ENCODE results near the gene SMAD6. TPM values are rescaled to one million over a fixed set of nuclear protein-coding genes. Genes with fewer than 3 reads are reported as not detected.
"Not testable (repeated sequence)": the region's sequence is repeated elsewhere in the genome, so short reads cannot be mapped to it uniquely, and the experiment has no call there.

SMAD6 gene
- polyA plus RNA-seq, 1 donor from 2014 or later: 0.16 TPM

- Histone ChIP-seq H3K4me2 (ENCODE audit: low read length) (no peak overlapping the region), H3K27me3 (ENCODE audit: insufficient read depth, low read depth, low read length) (no peaks in the 10 kb centered on the region), H3K9me2 (ENCODE audit: insufficient read depth, low read length) (no peaks in the 10 kb centered on the region), H2AFZ (ENCODE audit: low read depth, low read length) (no peak overlapping the region), H3K9ac (ENCODE audit: low read length) (no peak overlapping the region), H3K9me3 (ENCODE audit: low read length) (peaks cover 6% of the 10 kb centered on the region), H3K36me3 (ENCODE audit: insufficient read depth, low read length) (no peaks in the 10 kb centered on the region), H3K4me3 (ENCODE audit: low read length) (no peak overlapping the region), H3K79me2 (replicated peaks; ENCODE audit: insufficient read depth, low read length) (no peaks in the 10 kb centered on the region), H3K27ac (ENCODE audit: low read length) (no peak overlapping the region), H4K20me1 (ENCODE audit: insufficient read depth) (no peaks in the 10 kb centered on the region), H3F3A (ENCODE audit: insufficient read depth, low read length, poor library complexity, severe bottlenecking) (no peaks in the 10 kb centered on the region)
- no peak for TF ChIP-seq CTCF (IDR thresholded peaks at IDR 0.05; ENCODE audit: poor library complexity, severe bottlenecking)
- TF ChIP-seq RAD21 (conservative IDR thresholded peaks at IDR 0.05): no peak
- no peak for TF ChIP-seq EZH2 (IDR thresholded peaks at IDR 0.05; ENCODE audit: borderline replicate concordance, insufficient read depth, low read length, poor library complexity, severe bottlenecking)
- TF ChIP-seq EP300 (conservative IDR thresholded peaks at IDR 0.05; ENCODE audit: poor library complexity, severe bottlenecking): no peak
Measured at GRCh38 chr15:66757030-66757429, 55.0 kb downstream of the SMAD6 start.

GRCh38 chr15:66757521-66757920, 55.5 kb downstream of the SMAD6 start:
- Histone ChIP-seq H3F3A (ENCODE audit: insufficient read depth, low read length, poor library complexity, severe bottlenecking) (no peaks in the 10 kb centered on the region), H3K9ac (ENCODE audit: low read length) (no peak overlapping the region), H3K4me2 (ENCODE audit: low read length) (no peak overlapping the region), H3K4me3 (ENCODE audit: low read length) (no peak overlapping the region), H3K27me3 (ENCODE audit: insufficient read depth, low read depth, low read length) (no peaks in the 10 kb centered on the region), H2AFZ (ENCODE audit: low read depth, low read length) (no peak overlapping the region), H3K9me2 (ENCODE audit: insufficient read depth, low read length) (no peaks in the 10 kb centered on the region), H3K36me3 (ENCODE audit: insufficient read depth, low read length) (no peaks in the 10 kb centered on the region), H3K79me2 (replicated peaks; ENCODE audit: insufficient read depth, low read length) (no peaks in the 10 kb centered on the region), H3K9me3 (ENCODE audit: low read length) (peaks cover 6% of the 10 kb centered on the region), H3K27ac (ENCODE audit: low read length) (no peak overlapping the region), H4K20me1 (ENCODE audit: insufficient read depth) (no peaks in the 10 kb centered on the region)
- TF ChIP-seq SMC3 (conservative IDR thresholded peaks at IDR 0.05; ENCODE audit: poor library complexity): no peak
- no peak for TF ChIP-seq REST (IDR thresholded peaks at IDR 0.05; ENCODE audit: borderline replicate concordance)
- no peak for TF ChIP-seq TAF1 (IDR thresholded peaks at IDR 0.05; ENCODE audit: low read depth)
- TF ChIP-seq RAD21 (conservative IDR thresholded peaks at IDR 0.05): no peak
- TF ChIP-seq EZH2 (IDR thresholded peaks at IDR 0.05; ENCODE audit: borderline replicate concordance, insufficient read depth, low read length, poor library complexity, severe bottlenecking): no peak
- TF ChIP-seq EP300 (conservative IDR thresholded peaks at IDR 0.05; ENCODE audit: poor library complexity, severe bottlenecking): no peak
- TF ChIP-seq POLR2AphosphoS5 (IDR thresholded peaks at IDR 0.05): no peak
- TF ChIP-seq MXI1 (conservative IDR thresholded peaks at IDR 0.05; ENCODE audit: poor library complexity, severe bottlenecking): no peak
- no peak for TF ChIP-seq CTCF (IDR thresholded peaks at IDR 0.05; ENCODE audit: poor library complexity, severe bottlenecking)

- H3K36me3 ChIP-seq (ENCODE audit: insufficient read depth, low read length); H3K9me3 ChIP-seq (ENCODE audit: low read length); H4K20me1 ChIP-seq (ENCODE audit: insufficient read depth): not testable (repeated sequence)
Measured at GRCh38 chr15:66758217-66758616, 56.2 kb downstream of the SMAD6 start.

More at GRCh38 chr15:66758217-66758616, 56.2 kb downstream of the SMAD6 start:
- H3K4me3 ChIP-seq (ENCODE audit: low read length); H3K9me2 ChIP-seq (ENCODE audit: insufficient read depth, low read length); H3F3A ChIP-seq (ENCODE audit: insufficient read depth, low read length, poor library complexity, severe bottlenecking); H3K4me2 ChIP-seq (ENCODE audit: low read length); H3K9ac ChIP-seq (ENCODE audit: low read length); H3K27ac ChIP-seq (ENCODE audit: low read length); H2AFZ ChIP-seq (ENCODE audit: low read depth, low read length); H3K79me2 ChIP-seq (replicated peaks; ENCODE audit: insufficient read depth, low read length); H3K27me3 ChIP-seq (ENCODE audit: insufficient read depth, low read depth, low read length): not testable (repeated sequence)

Measured in neural cell (in vitro differentiated cells).